GM21367 (cell line): ENCODE data around the gene PCBD2.
A peak's percentile ranks its signal among the peaks of the same experiment; 100 is the strongest.
"Not testable (repeated sequence)": the region's sequence is repeated elsewhere in the genome, so short reads cannot be mapped to it uniquely, and the experiment has no call there.

Source experiments
- ATAC-seq: cut with Tn5 transposase; IDR thresholded peaks from one replicate; pipeline ENCODE4 v1.9.1; 2021; ENCODE audit not compliant: unreplicated experiment

Gene PCBD2

GRCh38 chr5:134905246-134905996, 490 bp downstream of the PCBD2 start:
- peak; percentile 27 for ATAC-seq

- no peak for ATAC-seq
These were observed 1.9 kb downstream of the PCBD2 start for GRCh38 chr5:134906811-134907210.

GRCh38 chr5:134910752-134911151, 5.8 kb downstream of the PCBD2 start:
- not testable (repeated sequence) for ATAC-seq

- ATAC-seq, result no peak
These were observed 6.6 kb downstream of the PCBD2 start for GRCh38 chr5:134911285-134912206.

- no peak for ATAC-seq
These were observed 8.3 kb downstream of the PCBD2 start for GRCh38 chr5:134913254-134913653.

- no peak for ATAC-seq
These were observed 8.9 kb downstream of the PCBD2 start for GRCh38 chr5:134913795-134914194.

- ATAC-seq, result no peak
These were observed 12.3 kb downstream of the PCBD2 start for GRCh38 chr5:134917070-134917815.

- ATAC-seq, result no peak
These were observed 13.9 kb downstream of the PCBD2 start for GRCh38 chr5:134918861-134919260.

GRCh38 chr5:134920848-134921575, 16.1 kb downstream of the PCBD2 start:
- no peak for ATAC-seq

GRCh38 chr5:134932508-134932907, 27.6 kb downstream of the PCBD2 start:
- ATAC-seq, result no peak

- ATAC-seq, result no peak
These were observed 29.3 kb downstream of the PCBD2 start for GRCh38 chr5:134934202-134934601.

- no peak for ATAC-seq
These were observed 31.0 kb downstream of the PCBD2 start for GRCh38 chr5:134935711-134936602.

- no peak for ATAC-seq
These were observed 32.6 kb downstream of the PCBD2 start for GRCh38 chr5:134937526-134937925.

- no peak for ATAC-seq
These were observed 33.1 kb downstream of the PCBD2 start for GRCh38 chr5:134938030-134938429.

GRCh38 chr5:134939500-134939899, 34.6 kb downstream of the PCBD2 start:
- no peak for ATAC-seq

- ATAC-seq, result no peak
These were observed 38.6 kb downstream of the PCBD2 start for GRCh38 chr5:134943547-134943946.

GRCh38 chr5:134944630-134945029, 39.7 kb downstream of the PCBD2 start:
- ATAC-seq, result no peak

- ATAC-seq, result no peak
These were observed 40.1 kb downstream of the PCBD2 start for GRCh38 chr5:134945041-134945440.

- no peak for ATAC-seq
These were observed 44.0 kb downstream of the PCBD2 start for GRCh38 chr5:134948911-134949310.

GRCh38 chr5:134949316-134949715, 44.4 kb downstream of the PCBD2 start:
- ATAC-seq, result no peak
